GM12874 (cell line): Measurements from ENCODE around the gene ELF2.

Source experiments
- CTCF ChIP-seq: IDR thresholded peaks from 2 replicates; pipeline ENCODE4 v1.5.1; 2011; ENCODE audit warnings: low read depth, mild to moderate bottlenecking, control low read depth, low read length, moderate library complexity; ENCODE audit not compliant: insufficient read depth

Gene ELF2

GRCh38 chr4:139210486-139210885 is 33.5 kb upstream of the ELF2 start:
- no peak for TF ChIP-seq CTCF

- no peak for TF ChIP-seq CTCF
Measured at GRCh38 chr4:139209470-139210063, 32.5 kb upstream of the ELF2 start.

- TF ChIP-seq CTCF = no peak
Measured at GRCh38 chr4:139208404-139208945, 31.5 kb upstream of the ELF2 start.

- TF ChIP-seq CTCF = no peak
Measured at GRCh38 chr4:139207873-139208403, 30.9 kb upstream of the ELF2 start.

- no peak for TF ChIP-seq CTCF
Measured at GRCh38 chr4:139207247-139207646, 30.2 kb upstream of the ELF2 start.

GRCh38 chr4:139202991-139203390 is 26.0 kb upstream of the ELF2 start:
- no peak for TF ChIP-seq CTCF

- TF ChIP-seq CTCF = no peak
Measured at GRCh38 chr4:139200506-139200905, 23.5 kb upstream of the ELF2 start.
